Sigmoid colon (tissue), 4 donors: ENCODE data around the gene RXRA.

ENCODE experiments used
- CTCF ChIP-seq, 4 experiments: fragments of 450-650 bp in 3 of 4; fragments of 200-600 bp in 1 of 4; IDR thresholded peaks; one replicate each; pipeline ENCODE4 v1.5.1; 2016 to 2019; ENCODE audit warnings: antibody characterized with exemption in 4 of 4, mild to moderate bottlenecking in 3 of 4, moderate library complexity in 2 of 4
- EP300 ChIP-seq, 4 donors: sonication (generic); formaldehyde crosslinking; IDR thresholded peaks; one replicate each; pipeline ENCODE4 v1.6.1; 2017; ENCODE audit warnings: antibody characterized with exemption in 4 of 4

GRCh38 chr9:134455021-134455471 lies 128.8 kb downstream of the RXRA start:
- no peak for TF ChIP-seq CTCF (IDR thresholded peaks at IDR 0.05)
- no peak for TF ChIP-seq EP300 (IDR thresholded peaks at IDR 0.05)
